HS-27A (cell line): ENCODE data around the gene C10orf90.

Experiments
- DNase-seq: peaks from one replicate; pipeline ENCODE4 v3.0.0-alpha.2; 2012; ENCODE audit warnings: low read depth, missing footprints

Gene C10orf90

DNA sequence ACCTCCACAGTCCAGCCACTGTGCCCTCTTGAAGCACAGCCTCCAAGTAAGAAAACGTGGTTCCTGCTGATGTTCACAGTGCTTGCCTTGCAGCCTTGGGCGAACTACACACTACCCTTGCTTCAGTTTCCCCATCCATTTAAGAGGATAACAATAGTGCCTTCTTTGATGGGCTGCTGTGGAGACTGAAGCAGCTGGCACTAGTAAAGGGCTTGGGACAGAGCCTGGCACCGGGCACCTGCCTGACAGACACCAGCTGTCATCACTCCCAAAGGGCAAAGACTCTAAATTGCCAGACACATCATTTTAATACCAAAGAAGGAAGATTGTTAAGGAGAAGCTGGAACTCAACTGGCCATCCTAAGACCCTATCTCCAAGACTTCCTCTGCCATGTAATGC lies 3.1 kb upstream of the C10orf90 start:
- no peak for DNase-seq

DNA sequence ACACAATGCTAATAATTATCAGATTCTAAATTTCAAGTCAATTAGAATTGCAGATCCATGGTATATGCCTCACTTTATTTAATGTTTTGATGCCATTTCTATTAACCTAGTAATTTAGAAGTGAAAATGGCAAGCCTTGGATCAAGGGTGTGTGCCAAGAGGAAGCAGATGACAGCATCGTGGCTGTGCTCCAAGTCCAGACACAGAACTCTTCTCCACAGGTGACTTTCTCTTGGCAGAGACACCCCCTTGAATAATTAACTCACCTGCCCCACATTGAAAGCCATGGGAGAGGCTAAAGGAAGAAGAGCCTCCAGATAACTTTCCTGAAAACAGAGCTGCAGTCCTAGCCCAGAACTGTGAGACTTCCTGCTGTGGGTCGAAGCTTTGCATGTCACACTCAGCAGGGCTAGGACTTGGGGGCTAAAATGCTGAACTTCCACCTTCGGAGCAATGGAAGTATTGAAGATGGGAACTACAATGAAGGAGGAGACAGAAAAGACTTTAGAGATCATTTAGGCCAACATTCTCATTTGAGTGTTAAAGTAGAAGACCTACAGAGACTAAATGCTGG lies 996 bp upstream of the C10orf90 start:
- no peak for DNase-seq

DNA sequence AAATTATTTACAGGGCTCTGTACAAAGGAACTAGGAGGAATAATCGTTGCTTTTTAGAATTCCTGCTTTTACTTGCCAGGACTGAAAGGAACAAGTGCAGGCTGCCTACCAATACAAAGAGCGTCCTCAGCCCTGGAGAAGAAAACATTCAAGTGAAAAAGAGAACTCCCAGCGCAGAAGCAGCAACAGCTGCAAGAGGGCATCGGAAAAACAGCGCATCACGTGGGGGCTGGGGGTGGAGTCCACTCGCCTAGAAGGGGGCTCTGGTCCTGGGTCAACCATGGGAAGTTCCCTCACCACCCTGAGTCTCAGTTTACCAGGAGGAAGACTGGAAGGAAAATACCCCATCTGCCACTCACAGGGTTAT lies 385 bp upstream of the C10orf90 start:
- no peak for DNase-seq

- DNase-seq, result no peak
These were observed 1.3 kb downstream of the C10orf90 start for GRCh38 chr10:126669168-126669567.

DNA sequence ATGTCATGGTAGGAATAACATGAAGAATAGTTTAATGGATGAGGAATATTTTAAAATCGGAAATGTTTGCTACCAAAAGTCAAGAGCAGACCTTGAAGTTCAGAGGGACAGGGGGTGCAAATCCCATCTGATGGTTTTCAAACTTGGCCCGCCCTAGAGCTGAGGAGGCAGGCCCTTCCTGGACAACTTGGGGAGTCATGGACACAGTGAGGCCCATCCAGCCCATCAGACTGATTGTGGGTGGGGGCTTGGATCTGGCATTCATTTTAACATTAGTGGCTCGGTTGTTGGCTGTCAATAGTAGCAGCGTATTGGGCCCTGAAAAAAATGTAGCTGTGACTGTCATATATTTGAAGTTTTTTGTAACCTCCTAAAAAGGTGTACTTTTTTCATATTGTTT lies 2.0 kb downstream of the C10orf90 start:
- DNase-seq, result no peak

DNA sequence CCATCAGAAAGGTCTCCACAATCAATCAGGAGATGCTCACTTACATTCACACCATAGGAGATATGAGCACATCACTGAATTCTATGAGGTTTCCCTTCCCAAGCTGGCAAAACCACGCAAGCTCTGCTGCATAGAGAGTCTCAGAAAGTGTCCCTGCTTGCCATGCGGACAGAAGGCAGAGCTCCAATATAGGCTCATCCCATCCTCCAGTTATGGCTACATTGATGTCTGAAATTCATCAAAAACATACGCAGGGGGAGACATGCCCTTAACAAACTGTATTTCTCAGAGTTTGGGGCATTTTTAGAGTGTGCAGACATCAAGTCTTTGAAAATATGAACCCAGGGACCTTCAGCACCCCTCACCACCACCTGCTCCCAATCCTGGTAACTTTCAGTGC lies 2.9 kb downstream of the C10orf90 start:
- DNase-seq, result no peak

DNA sequence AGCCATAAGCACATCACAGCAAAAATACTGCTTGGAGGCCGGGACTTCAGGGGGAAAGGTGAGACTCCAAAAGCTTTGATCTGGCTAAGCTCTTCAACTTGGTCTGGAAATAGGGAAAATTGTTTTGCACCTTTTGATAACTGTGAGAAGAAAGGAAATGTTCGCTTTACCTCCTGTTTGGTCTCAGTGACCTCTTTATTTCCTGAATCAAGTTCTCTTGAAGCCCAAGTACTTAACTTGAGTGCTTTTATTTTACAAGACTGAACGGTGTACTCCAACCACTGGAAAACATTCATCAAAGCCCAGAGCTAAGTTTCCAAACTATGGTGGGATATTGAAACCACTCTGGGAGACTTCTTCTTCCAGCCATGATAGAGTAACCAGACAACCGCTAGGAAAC lies 5.3 kb downstream of the C10orf90 start:
- DNase-seq, result no peak

DNA sequence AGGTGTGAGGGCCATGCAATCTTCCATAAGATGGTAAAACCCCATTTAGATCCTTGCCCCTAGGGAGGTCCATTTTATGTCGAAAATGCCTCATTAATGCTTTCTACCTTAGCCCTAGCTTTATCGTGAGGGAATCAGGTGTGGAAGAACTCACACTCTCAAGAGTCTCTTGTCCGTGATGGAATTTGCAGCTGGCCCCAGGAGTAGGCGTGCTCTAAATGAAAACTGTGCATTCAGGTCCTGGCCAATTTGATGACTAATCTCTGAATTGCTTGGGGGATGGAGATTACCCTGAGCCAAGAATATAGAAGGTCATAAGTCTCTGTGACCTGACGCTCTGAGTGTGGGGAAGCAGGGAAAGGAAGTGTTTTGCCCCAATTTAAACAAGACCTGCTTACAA lies 6.6 kb downstream of the C10orf90 start:
- no peak for DNase-seq

- no peak for DNase-seq
These were observed 7.2 kb downstream of the C10orf90 start for GRCh38 chr10:126663328-126663727.

GRCh38 chr10:126661841-126662515 lies 8.5 kb downstream of the C10orf90 start:
- DNase-seq, result no peak

DNA sequence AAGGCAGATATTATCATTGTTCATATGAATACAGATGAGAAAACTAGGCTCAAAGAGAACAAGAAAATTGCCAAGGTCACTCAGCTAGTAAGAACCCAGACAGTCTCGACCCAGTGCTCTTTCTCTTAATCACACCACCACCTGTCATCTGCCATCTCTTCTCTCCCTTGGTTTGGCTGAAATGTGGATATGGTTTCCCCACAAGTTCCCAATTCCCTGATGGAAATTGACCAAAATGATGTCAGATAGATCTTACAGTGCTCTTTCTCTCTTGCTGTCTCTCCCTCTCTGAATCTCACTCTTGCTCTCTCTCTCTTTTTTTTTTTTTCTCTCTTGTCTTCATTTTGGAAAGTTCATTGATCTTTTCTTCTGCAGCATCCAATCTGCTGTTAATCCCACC lies 9.1 kb downstream of the C10orf90 start:
- no peak for DNase-seq

GRCh38 chr10:126659750-126660149 lies 10.7 kb downstream of the C10orf90 start:
- no peak for DNase-seq

- DNase-seq, result no peak
These were observed 11.6 kb downstream of the C10orf90 start for GRCh38 chr10:126658928-126659327.

- no peak for DNase-seq
These were observed 15.9 kb downstream of the C10orf90 start for GRCh38 chr10:126654579-126654978.

DNA sequence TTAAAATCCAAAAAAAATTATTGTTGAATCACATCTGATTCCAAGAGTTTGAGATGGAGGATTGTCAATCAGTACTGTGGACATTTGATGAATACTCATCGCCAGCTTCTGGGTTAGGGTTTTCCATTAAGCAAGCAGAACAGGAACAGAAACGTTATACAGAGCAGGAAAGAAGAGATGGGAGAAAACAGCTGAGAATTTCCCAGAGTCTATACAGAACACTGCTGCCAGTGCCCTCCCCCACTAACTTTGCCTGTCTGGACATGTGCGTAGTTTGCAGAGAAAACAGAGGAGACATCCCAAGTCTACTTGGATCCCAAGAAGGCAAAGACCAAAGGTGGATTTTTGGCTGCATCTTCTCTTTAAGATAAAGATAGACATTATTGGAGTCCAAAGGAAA lies 19.0 kb downstream of the C10orf90 start:
- no peak for DNase-seq

- no peak for DNase-seq
These were observed 20.3 kb downstream of the C10orf90 start for GRCh38 chr10:126650161-126650560.

DNA sequence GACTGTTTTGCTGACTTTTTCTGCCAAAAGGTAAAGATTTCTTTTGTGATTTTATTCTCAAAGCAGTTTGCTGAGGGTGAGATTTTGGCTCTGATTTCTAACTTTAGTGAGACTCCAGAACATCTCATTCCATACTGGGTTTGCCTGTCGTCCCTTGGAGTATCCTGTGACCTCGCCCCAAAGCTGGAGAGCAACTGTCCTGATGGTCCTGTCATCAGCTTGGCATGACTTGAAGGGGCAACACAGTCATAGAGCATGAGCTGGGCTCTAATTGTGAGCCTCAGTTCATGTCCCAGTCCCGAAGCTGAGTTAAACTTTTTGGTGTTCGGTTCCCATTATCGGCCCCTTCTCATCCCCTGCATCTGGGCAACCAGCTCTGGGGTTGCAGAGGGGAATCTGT lies 23.4 kb downstream of the C10orf90 start:
- DNase-seq, result no peak

DNA sequence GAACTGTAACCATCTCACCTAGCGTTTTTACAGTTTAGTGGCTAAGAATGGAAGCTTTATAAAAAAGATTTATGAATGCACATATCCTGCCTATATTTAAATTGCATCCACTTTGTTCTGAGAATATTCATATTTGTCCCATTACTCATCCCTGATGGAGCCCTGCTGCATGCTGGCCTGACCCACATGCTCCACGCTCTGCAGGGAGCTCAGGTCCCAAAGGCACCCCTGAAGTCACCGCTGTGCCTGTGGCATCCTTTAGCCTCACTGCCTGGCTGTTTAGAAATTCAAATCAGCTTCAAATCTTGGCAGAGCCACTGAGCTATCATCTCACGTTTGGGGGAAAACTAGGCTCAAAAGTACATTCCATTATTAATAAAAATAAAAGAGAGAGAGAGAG lies 24.4 kb downstream of the C10orf90 start:
- no peak for DNase-seq

DNA sequence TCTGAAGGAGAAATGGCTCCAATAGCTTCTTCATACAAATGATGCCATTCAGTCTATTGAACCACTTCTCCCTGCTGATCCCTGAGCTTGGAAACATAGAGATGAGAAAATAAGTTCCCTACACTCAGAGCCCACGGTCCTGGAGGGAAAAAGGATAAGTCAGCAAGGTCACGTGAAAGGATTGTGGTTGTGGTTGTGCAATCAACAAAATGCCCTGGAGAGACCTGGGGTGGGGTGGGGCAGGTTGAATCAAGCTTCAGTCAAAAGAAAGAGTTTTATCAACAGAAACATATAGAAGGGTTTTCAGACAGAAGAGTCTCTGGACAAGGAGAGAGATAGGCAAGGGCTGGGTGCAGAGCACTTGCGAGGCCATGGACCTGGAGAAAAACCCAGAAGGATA lies 30.1 kb downstream of the C10orf90 start:
- DNase-seq, result no peak

DNA sequence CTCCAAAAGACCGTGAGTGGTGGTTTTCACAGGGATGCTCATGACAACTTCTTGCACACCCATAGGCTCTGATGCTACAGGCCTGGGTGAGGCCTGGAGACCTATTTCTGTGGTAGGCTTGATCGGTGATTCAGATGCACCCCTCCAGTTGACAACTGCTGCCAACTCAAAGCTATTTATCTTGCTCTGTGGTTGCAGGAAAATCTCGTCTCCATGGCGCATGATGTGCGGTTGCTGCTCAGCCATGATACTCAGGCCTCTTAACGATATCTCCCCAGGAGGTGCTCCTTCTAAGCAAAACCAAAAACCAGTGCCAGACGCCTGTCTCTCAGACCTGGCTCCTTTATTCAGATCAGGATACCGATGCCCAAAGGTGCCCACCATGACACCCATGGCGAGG lies 31.4 kb downstream of the C10orf90 start:
- DNase-seq, result no peak

DNA sequence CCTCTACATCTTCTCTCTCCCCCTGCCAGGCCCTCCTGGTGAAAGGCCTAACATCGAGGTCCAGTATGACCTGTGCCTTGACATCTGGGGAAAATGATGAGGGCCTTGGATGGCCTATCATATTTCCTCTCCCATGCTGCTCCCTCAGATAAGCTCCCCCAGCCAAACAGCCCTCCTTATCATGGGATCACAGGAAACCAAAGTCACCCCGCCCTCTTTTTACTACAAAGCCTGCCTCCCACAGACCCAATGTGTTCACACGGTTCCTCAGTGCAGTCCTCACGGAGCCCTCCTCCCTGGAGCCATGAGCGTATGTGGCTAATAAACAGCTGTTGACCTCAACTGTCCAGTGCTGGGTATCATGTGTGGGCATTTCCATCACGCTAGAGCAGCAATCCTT lies 32.0 kb downstream of the C10orf90 start:
- DNase-seq, result no peak

GRCh38 chr10:126637501-126637900 lies 33.0 kb downstream of the C10orf90 start:
- no peak for DNase-seq

DNA sequence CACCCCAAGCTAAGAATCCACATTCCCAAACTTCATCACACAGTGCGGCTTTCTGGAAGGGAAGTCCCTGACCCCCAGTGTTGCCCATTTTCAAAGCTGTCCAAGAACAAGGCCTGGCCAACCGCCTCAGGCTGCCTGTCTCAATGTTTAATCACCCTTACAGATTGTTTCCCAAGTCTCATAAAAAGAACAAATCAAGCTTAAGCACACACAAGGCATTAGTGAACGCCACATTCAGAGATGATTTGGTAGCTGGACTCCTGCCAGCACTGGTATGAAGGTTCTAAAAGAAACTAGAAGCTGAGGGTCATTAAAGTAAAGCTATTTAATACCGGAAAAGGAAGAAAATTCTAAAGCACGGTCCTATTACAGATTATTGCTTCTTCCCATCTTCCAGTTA lies 35.6 kb downstream of the C10orf90 start:
- DNase-seq, result no peak

DNA sequence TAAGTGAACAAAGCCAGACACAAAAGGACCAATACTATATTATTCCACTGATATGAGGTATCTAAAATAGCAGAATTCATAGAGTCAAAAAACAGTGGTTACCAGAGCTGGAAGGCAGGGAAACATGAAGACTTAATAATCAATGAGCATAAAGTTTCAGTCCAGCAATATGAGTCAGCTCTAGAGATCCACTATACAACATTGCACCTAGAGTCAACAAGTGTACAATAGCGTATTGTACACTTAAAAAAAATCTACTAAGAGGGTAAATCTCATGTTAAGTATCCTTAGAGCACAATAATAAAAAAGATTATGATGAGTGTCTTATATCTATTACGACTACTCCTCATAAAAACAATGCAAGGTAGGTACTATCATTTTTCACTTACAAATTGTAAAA lies 36.1 kb downstream of the C10orf90 start:
- DNase-seq, result no peak
